Measurements from ENCODE around the gene TXNDC17.

Gene TXNDC17

GRCh38 chr17:6639586-6640535 lies 999 bp upstream of the TXNDC17 start (continued):
- TF ChIP-seq ZNF518A (tag by site-specific recombination; conservative IDR thresholded peaks at IDR 0.05; ENCODE audit: low read depth) (no peak), ZNF391 (tag by site-specific recombination; IDR thresholded peaks at IDR 0.05; ENCODE audit: borderline replicate concordance, low read depth) (no peak), ZNF335 (tag by site-specific recombination; conservative IDR thresholded peaks at IDR 0.05) (0 out of 2 replicates have a peak, but pooled peaks have one; percentile 31), ZBTB17 (tag by site-specific recombination; IDR thresholded peaks at IDR 0.05) (0 out of 2 replicates have a peak, but pooled peaks have one; percentile 10), ZNF132 (tag by site-specific recombination; IDR thresholded peaks at IDR 0.05; ENCODE audit: borderline replicate concordance) (no peak), GLIS1 (tag by site-specific recombination; IDR thresholded peaks at IDR 0.05) (peak; percentile 96), PBX3 (CRISPR knock-in tag; IDR thresholded peaks at IDR 0.05) (0 out of 2 replicates have a peak, but pooled peaks have one; percentile 28), ZNF341 (tag by site-specific recombination; IDR thresholded peaks at IDR 0.05; ENCODE audit: low read depth) (peak; percentile 86), ZSCAN30 (tag by site-specific recombination; IDR thresholded peaks at IDR 0.05) (no peak), ZSCAN16 (tag by site-specific recombination; IDR thresholded peaks at IDR 0.05) (no peak), ZNF157 (tag by site-specific recombination; IDR thresholded peaks at IDR 0.05) (no peak), ZNF426 (tag by site-specific recombination; IDR thresholded peaks at IDR 0.05) (no peak), ZNF10 (tag by site-specific recombination; IDR thresholded peaks at IDR 0.05) (no peak), ZNF19 (tag by site-specific recombination; IDR thresholded peaks at IDR 0.05; ENCODE audit: low read depth) (no peak), ZNF548 (tag by site-specific recombination; IDR thresholded peaks at IDR 0.05) (no peak), ZNF398 (tag by site-specific recombination; IDR thresholded peaks at IDR 0.05) (peak; percentile 83), ZNF169 (tag by site-specific recombination; IDR thresholded peaks at IDR 0.05) (no peak), ZNF768 (tag by site-specific recombination; IDR thresholded peaks at IDR 0.05) (no peak), SP3 (tag by site-specific recombination; IDR thresholded peaks at IDR 0.05) (no peak), ZNF239 (tag by site-specific recombination; IDR thresholded peaks at IDR 0.05) (no peak), ZFHX2 (tag by site-specific recombination; conservative IDR thresholded peaks at IDR 0.05) (0 out of 2 replicates have a peak, but pooled peaks have one; percentile 17), ZNF639 (tag by site-specific recombination; IDR thresholded peaks at IDR 0.05) (no peak), ZNF785 (tag by site-specific recombination; IDR thresholded peaks at IDR 0.05) (no peak), ZNF692 (tag by site-specific recombination; IDR thresholded peaks at IDR 0.05) (peak; percentile 53; the same call in 1 of the 2 replicates), KLF8 (tag by site-specific recombination; IDR thresholded peaks at IDR 0.05) (no peak), ZNF544 (tag by site-specific recombination; IDR thresholded peaks at IDR 0.05) (no peak), ZNF521 (tag by site-specific recombination; IDR thresholded peaks at IDR 0.05) (no peak), SCRT1 (tag by site-specific recombination; IDR thresholded peaks at IDR 0.05; ENCODE audit: borderline replicate concordance) (peak; percentile 16; the same call in 1 of the 2 replicates), ZIC2 (tag by site-specific recombination; IDR thresholded peaks at IDR 0.05) (peak; percentile 82)
